Body of pancreas (tissue), 4 donors: ENCODE results near the gene ARL4A. TPM values are rescaled to one million over a fixed set of nuclear protein-coding genes. Genes with fewer than 3 reads are reported as not detected.

Experiments used
- ATAC-seq: fragments of 150-250 bp; one replicate; pipeline ENCODE4 v1.9.1; 2016
- DNase-seq, 4 donors: peaks; one replicate each; pipeline ENCODE4 v3.0.0-alpha.2; 2019
- H3K27ac ChIP-seq, 4 donors: fragments of 200-600 bp; sonication (generic); 1 replicate in 3 of 4; 2 replicates in 1 of 4; pipeline versions ENCODE4 v1.5.1 to v1.6.1; 2016 to 2019; ENCODE audit warnings: mild to moderate bottlenecking in 1 of 4, mixed read lengths in 1 of 4, moderate library complexity in 1 of 4
- H3K27me3 ChIP-seq, 2 donors: fragments of 200-600 bp; sonication (generic); one replicate each; pipeline ENCODE4 v1.6.0; 2016; ENCODE audit warnings: mild to moderate bottlenecking in 1 of 2
- H3K36me3 ChIP-seq, 2 donors: fragments of 200-600 bp; sonication (generic); replicated peaks in 1 of 2; 2 replicates each; pipeline ENCODE4 v1.5.1; 2016; ENCODE audit warnings: low read depth in 2 of 2; ENCODE audit not compliant: insufficient read depth in 1 of 2
- H3K4me1 ChIP-seq: fragments of 200-600 bp; sonication (generic); one replicate; pipeline ENCODE4 v1.6.0; 2016
- H3K4me3 ChIP-seq, 2 donors: fragments of 200-600 bp; sonication (generic); 1 replicate in 1 of 2; 2 replicates in 1 of 2; pipeline ENCODE4 v1.5.1; 2016 to 2019
- H3K9me3 ChIP-seq, 3 donors: fragments of 200-600 bp; sonication (generic); 1 replicate in 2 of 3; 2 replicates in 1 of 3; pipeline ENCODE4 v1.5.1; 2016
- CTCF ChIP-seq, 7 experiments: fragments of 450-650 bp in 4 of 7; fragments of 200-600 bp in 3 of 7; sonication (generic) in 3 of 7; IDR thresholded peaks; one replicate each; pipeline ENCODE4 v1.5.1; 2016 to 2019; ENCODE audit warnings: antibody characterized with exemption in 7 of 7
- POLR2A ChIP-seq, 3 donors: fragments of 450-650 bp; IDR thresholded peaks; one replicate each; pipeline ENCODE4 v1.6.1; 2016; ENCODE audit warnings: antibody characterized with exemption in 3 of 3, mild to moderate bottlenecking in 2 of 3
- WGBS, 2 donors: methylation state at CpG; one replicate each; pipeline ENCODE4 v1.1.5; 2017; 5-methylcytosine and 5-hydroxymethylcytosine counted together
- intact Hi-C: fragments of 100-400 bp; cut with DNase I; formaldehyde crosslinking; loops from one replicate; pipeline ENCODE4 v1.15.1; 2023
- total RNA-seq, 2 donors: library from RNA; depleted of rRNA; stranded (reverse); fragments of >200 nt; gene quantifications; one replicate each; pipeline ENCODE4 v1.1.0, GENCODE V29; 2016

The ARL4A gene
- total RNA-seq, 2 donors from 2014 or later: 4.0 to 13.0 TPM

GRCh38 chr7:12706900-12707536, 19.6 kb downstream of the ARL4A start:
- intact Hi-C loops: no loop called here
- ATAC-seq (no peak), DNase-seq (no peak)
- no peaks in the 10 kb centered on the region for H3K4me1 ChIP-seq
- TF ChIP-seq POLR2A (IDR thresholded peaks at IDR 0.05) (no peak), CTCF (IDR thresholded peaks at IDR 0.05) (no peak)
- H3K27ac ChIP-seq: no peak overlapping the region
- H3K9me3 ChIP-seq: no peaks in the 10 kb centered on the region
- no peak overlapping the region for H3K4me3 ChIP-seq
- no peaks in the 10 kb centered on the region for H3K36me3 ChIP-seq
- no peaks in the 10 kb centered on the region for H3K27me3 ChIP-seq

GRCh38 chr7:12708314-12708713, 20.9 kb downstream of the ARL4A start:
- no peaks in the 10 kb centered on the region for H3K27me3 ChIP-seq
- ATAC-seq (no peak), DNase-seq (no peak)
- TF ChIP-seq POLR2A (IDR thresholded peaks at IDR 0.05): no peak
- no peak for TF ChIP-seq CTCF (IDR thresholded peaks at IDR 0.05)
- no peaks in the 10 kb centered on the region for H3K4me1 ChIP-seq
- no peaks in the 10 kb centered on the region for H3K9me3 ChIP-seq
- H3K4me3 ChIP-seq: no peak overlapping the region
- intact Hi-C loops: no loop called here
- H3K27ac ChIP-seq: no peak overlapping the region
- H3K36me3 ChIP-seq: no peaks in the 10 kb centered on the region

GRCh38 chr7:12709726-12710502, 22.5 kb downstream of the ARL4A start:
- H3K4me1 ChIP-seq: no peaks in the 10 kb centered on the region
- no peaks in the 10 kb centered on the region for H3K36me3 ChIP-seq
- ATAC-seq: no peak
- intact Hi-C loops: no loop called here
- TF ChIP-seq POLR2A (IDR thresholded peaks at IDR 0.05): no peak
- TF ChIP-seq CTCF (IDR thresholded peaks at IDR 0.05): no peak
- no peaks in the 10 kb centered on the region for H3K9me3 ChIP-seq
- no peak overlapping the region for H3K4me3 ChIP-seq
- DNase-seq: no peak
- no peaks in the 10 kb centered on the region for H3K27me3 ChIP-seq
- 85 to 93% methylated on average over 2 of the region's 2 CpGs for WGBS, 2 donors
- H3K27ac ChIP-seq: no peak overlapping the region

GRCh38 chr7:12711124-12711523, 23.7 kb downstream of the ARL4A start:
- no peak overlapping the region for H3K4me3 ChIP-seq
- H3K4me1 ChIP-seq: no peaks in the 10 kb centered on the region
- DNase-seq (no peak), ATAC-seq (no peak)
- intact Hi-C loops: no loop called here
- H3K27ac ChIP-seq: no peak overlapping the region
- H3K36me3 ChIP-seq: no peaks in the 10 kb centered on the region
- 82 to 89% methylated on average over 11 of the region's 11 CpGs for WGBS, 2 donors
- no peaks in the 10 kb centered on the region for H3K9me3 ChIP-seq
- TF ChIP-seq CTCF (IDR thresholded peaks at IDR 0.05) (no peak), POLR2A (IDR thresholded peaks at IDR 0.05) (no peak)
- H3K27me3 ChIP-seq: no peaks in the 10 kb centered on the region

- Histone ChIP-seq H3K36me3 (no peaks in the 10 kb centered on the region), H3K4me3 (no peak overlapping the region), H3K27me3 (no peaks in the 10 kb centered on the region), H3K4me1 (no peaks in the 10 kb centered on the region), H3K27ac (no peak overlapping the region), H3K9me3 (no peaks in the 10 kb centered on the region)
- 64 to 72% methylated on average over 2 of the region's 2 CpGs for WGBS, 2 donors
- ATAC-seq: no peak
- TF ChIP-seq CTCF (IDR thresholded peaks at IDR 0.05): no peak
- no peak for TF ChIP-seq POLR2A (IDR thresholded peaks at IDR 0.05)
- no peak for DNase-seq
- intact Hi-C loops: no loop called here
These were observed 24.8 kb downstream of the ARL4A start for GRCh38 chr7:12712236-12712635.
